ENCODE measurements around the gene ZBED3.
A peak's percentile ranks its signal among the peaks of the same experiment; 100 is the strongest.
"Not testable (repeated sequence)": the region's sequence is repeated elsewhere in the genome, so short reads cannot be mapped to it uniquely, and the experiment has no call there.

ZBED3 gene

DNA sequence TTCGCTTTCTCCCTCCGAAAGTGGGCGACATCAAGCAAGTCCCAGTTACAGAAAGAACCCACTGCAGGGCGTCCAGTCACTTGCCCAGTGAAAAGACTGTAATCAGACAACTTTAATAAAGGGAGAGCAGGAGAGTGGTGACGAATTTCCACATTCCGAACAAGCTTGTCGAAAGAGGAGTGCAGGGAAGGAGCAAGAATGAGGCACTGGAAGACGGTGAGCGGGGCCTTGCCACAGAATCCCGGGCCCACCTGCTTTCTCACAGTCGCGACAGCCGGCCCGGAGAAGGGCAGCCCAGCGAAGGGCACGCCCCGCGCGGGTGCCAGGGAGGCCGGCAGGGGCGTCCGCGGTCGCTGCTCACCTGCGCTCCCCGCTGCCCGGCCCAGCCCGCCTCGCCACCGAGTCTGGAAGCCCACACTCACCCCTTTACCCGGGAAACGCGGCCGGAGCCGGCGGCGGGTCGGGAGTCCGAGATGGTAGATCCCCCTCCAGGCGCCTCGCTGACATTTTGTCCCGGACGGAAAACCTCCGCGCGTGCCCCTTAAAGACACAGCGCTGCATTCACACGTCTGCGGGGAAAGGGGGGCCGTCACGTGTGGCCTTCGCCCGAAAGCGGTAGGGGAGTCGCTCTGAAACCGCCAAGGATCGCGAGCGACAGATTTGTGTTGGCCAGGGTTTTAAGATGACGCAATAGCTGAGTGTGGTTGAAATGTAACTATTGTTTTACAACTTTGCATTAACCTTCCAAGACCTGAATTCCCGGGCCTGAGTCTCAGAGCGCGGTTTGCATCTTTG, at the start of gene ZBED3:
Gene ZBED3, minus strand, starts transcription at position 597 of the 795 bp plus-strand sequence. CDS start 9,407 bp downstream, outside the sequence.
- peak in 1 of 3 donors; percentile 8 for DNase-seq (ENCODE audit: low read depth in 3 of 3)

GRCh38 chr5:77133061-77133758, 46.1 kb upstream of the ZBED3 start:
- no peak for DNase-seq (ENCODE audit: low read depth in 3 of 3)

DNA sequence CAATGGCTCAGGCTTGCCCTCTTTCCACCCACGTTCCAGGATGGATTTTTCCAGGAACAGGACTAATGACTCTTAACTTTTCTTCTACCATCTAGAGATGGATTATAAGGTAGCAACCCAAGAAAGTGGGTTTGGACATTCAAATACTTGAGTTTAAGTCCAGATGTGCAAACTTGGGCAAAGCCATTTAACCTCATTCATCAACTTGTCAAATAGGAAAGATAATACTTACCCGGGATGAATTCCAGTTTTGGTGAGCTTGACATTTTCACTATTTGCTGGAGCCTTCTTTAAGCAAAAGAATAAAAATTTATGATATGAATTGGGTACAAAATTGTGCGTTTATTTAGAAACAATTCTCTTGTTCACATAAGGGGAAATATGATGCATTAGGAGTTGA, 44.3 kb upstream of the ZBED3 start:
- DNase-seq (ENCODE audit: low read depth in 3 of 3) = no peak

- no peak for DNase-seq (ENCODE audit: low read depth in 3 of 3)
Observed at GRCh38 chr5:77129391-77129990, 42.4 kb upstream of the ZBED3 start.

DNA sequence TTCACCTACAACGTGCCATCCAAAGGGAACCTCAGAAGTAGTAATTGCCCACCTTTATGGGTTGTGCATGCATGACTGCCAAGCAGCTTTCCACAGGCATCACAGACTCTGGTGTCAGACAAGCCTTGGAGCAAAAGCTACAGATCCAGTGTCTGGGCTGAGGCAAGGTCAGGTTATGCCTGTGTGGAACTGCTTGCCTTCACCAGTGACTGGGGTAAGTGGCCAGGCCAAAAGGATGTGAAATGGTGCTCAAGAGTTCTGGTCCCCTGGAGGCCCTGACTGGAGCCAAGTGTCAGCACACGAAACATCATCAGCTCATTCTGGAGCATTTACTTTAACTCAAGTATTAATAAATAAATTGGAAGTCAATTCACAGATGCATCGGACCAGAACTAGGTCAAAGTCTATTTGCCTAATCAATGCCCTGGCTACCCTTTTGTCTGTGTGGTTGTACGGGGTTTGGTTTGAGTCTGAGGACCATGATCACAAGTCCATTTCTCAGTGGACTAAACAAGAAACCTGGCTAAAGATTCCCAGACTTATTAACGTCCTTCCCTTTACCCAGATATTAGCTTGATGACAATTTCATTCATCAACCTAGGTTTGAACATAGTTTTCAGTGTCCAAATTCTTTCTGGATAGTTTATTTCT, 41.5 kb upstream of the ZBED3 start:
- no peak for DNase-seq (ENCODE audit: low read depth in 3 of 3)

DNA sequence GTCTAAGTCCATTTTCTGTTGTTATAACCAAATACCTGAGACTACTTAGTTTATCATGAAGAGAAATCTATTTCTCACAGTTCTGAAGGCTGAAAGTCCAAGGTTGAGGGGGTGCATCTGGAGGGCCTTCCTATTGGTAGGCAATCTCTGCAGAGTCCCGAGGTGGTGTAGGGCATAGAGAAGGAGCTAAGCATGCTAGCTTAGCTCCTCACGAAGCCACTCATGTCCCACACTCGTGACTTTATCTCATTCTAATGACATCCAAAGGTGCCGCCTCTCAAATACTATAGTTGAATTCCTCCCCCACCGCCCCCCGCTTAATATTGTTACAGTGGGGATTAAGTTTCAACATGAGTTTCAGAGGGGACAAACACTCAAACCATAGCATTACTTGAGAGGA, 36.0 kb upstream of the ZBED3 start:
- DNase-seq (ENCODE audit: low read depth in 3 of 3) = no peak

GRCh38 chr5:77120706-77121105, 33.6 kb upstream of the ZBED3 start:
- DNase-seq (ENCODE audit: low read depth in 3 of 3) = no peak

GRCh38 chr5:77120086-77120485, 33.0 kb upstream of the ZBED3 start:
- no peak for DNase-seq (ENCODE audit: low read depth in 3 of 3)

GRCh38 chr5:77117161-77117560, 30.1 kb upstream of the ZBED3 start:
- no peak for DNase-seq (ENCODE audit: low read depth in 3 of 3)

- DNase-seq (ENCODE audit: low read depth in 3 of 3) = not testable (repeated sequence)
Observed at GRCh38 chr5:77107035-77107434, 19.9 kb upstream of the ZBED3 start.

GRCh38 chr5:77104813-77105212, 17.7 kb upstream of the ZBED3 start:
- DNase-seq (ENCODE audit: low read depth in 3 of 3) = no peak

DNA sequence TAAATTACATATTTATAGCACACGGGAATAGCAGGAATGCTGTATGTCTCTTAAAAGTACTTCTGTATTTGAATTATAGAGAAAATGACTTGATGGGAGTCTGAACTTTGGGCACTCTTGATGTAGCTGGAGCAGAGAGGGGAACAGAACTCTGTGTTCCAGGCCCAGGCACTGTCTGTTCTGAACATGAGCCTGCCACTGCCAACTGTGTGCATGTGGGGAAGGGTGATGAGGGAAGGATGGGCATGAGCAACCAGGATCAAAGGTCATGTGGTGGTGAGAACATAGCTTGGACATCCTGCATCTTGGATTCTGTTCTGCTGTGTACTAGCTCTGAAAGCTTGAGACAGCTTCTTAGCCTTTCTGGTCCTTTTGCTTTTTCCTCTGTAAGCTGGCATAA, 16.4 kb upstream of the ZBED3 start:
- DNase-seq (ENCODE audit: low read depth in 3 of 3) = no peak

GRCh38 chr5:77102549-77102948, 15.5 kb upstream of the ZBED3 start:
- no peak for DNase-seq (ENCODE audit: low read depth in 3 of 3)

DNA sequence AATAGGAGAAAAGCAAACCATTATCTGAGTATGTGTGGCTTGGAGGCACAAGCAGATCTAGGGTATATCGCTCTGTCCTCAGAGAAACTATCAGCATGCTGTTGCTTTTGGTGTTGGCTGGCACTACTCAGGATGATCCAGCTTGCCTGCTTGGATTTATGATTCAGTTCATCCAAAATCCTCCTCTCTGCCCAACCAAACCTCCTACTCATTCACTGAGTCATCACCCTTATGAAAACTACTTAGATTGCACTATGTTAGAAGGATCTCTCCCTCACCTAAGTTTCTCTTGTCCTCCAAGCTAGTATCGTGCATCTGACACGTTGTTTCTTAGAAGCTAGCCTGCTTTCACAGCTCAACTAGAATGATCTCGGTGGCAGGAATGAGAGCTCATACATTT, 14.2 kb upstream of the ZBED3 start:
- DNase-seq (ENCODE audit: low read depth in 3 of 3) = no peak

GRCh38 chr5:77095189-77095588, 8.1 kb upstream of the ZBED3 start:
- no peak for DNase-seq (ENCODE audit: low read depth in 3 of 3)

DNA sequence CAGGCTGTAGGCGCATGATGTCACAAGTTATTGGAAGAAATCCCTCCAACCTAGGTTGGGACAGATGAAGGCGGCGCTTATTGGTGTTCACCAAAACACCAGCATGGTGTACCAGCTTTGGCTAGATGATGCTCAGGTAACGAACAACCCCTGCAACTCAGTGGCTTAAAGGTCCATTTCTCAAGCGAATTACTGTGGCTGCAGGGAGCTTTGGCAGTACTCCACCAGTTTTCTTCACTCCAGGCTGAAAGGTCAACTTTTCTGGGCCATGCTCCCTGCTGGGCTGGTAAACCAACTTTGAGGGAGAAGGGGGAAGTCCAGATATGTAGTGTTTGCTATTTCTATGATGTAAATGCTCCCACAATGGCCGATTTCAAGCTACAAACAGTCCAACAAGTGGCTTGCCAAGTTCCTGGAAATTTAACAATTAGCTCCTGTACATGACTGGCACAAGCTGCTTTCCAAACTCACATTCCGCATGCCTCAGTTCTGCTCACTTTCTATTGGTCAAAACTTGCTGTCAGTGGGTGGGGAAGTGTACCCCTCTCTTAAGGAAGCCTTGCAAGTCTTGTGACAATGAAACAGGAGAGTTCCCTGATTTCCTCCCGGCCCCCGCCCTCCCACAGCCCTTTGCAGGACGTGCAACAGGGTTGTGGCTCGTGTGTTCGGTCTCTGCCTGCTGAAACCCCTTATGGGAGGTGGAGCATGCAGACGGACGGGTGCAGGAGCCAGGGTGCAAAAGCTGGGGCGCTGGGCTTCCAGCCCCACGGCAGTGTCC, 588 bp upstream of the ZBED3 start:
- DNase-seq (ENCODE audit: low read depth in 3 of 3) = no peak

DNA sequence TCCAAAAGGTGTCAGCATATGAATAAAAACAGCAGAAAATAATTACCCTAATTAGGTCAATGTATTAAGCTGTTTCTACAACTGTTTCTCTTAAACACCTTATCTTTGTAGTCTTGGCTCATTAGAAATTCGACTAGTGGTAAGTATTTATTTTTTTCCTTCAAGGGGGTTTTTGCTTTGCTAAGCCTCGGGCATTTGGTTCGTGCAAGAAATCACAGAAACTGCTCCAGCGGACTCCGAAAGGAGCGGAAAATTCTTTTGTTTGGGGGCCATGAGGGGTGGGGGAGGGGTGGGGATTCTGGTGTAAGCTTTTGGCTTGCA, 757 bp downstream of the ZBED3 start:
- no peak for DNase-seq (ENCODE audit: low read depth in 3 of 3)

DNA sequence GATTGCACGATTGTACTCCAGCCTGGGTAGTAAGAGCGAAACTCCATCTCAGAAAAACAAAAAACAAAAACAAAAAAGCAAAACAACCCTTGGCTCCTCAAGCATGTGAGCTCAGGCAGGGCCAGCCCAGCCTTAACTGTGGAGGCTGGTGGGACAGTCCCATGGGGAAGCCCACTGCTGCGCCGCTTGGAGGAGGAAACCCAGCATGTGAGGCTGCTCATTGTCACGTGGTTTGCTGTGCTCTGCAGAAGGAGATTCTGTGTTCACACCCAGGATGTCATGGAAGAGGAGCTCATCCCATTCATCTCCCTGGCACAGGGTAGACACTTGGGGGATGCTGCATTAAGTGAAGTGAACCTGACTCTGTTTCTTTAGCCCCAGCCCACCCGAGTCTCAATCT, 4.0 kb downstream of the ZBED3 start:
- DNase-seq (ENCODE audit: low read depth in 3 of 3) = no peak

DNA sequence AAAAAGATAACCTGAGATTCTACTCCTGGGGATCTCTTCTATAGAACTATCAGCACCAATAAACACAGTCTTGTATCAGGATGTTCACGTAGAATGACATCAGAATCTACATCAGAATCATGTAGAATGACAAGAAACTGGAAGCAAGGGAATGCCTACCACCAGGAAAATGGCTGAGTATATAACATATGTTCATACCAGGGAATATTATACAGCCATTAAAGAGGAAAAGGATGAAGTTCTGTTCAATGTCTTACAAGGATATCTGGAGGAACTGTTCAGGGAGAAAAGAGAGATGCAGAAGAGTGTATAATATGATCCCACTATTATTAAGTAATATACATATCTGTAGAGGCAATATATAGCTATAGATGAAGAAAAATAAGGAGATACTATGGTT, 4.8 kb downstream of the ZBED3 start:
- no peak for DNase-seq (ENCODE audit: low read depth in 3 of 3)

GRCh38 chr5:77080905-77081304, 6.2 kb downstream of the ZBED3 start:
- no peak for DNase-seq (ENCODE audit: low read depth in 3 of 3)

DNA sequence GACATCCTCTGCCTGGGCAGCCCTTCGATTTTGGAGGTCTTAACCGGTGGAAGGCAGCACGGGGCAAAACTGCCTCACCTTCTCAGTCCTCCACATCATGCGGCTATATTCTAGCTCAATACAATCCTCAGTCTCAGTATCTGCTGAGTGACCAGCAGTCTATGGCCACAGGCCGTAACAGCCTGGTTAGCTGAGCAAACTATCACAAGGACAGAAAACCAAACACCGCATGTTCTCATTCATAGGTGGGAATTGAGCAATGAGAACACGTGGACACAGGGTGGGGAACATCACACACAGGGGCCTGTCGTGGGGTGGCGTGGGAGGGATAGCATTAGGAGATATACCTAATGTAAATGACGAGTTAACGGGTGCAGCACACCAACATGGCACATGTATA, 6.6 kb downstream of the ZBED3 start:
- not testable (repeated sequence) for DNase-seq (ENCODE audit: low read depth in 3 of 3)

DNA sequence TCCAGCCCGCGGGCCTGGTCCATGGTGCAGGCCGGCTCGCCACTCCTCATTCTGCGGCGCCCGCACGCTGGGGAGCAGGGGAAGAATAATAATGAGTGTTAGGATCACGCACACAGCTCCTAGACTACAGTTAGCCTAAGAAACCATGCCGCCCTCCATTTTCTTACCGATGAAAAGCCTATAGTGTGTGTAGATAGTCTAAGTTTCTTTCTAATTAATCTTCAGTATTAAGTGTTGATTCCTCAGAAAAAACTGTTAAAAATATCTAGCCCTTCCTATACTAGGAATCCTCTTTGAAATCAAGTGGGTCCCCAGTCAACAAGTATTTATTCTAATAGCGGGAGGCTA, 9.3 kb downstream of the ZBED3 start:
- no peak for DNase-seq (ENCODE audit: low read depth in 3 of 3)
